Mesodermal cell (in vitro differentiated cells): ENCODE results near the gene DOLPP1.

Experiments used
- H3K27ac ChIP-seq: 2 replicates; pipeline ENCODE4 v1.7.0; 2013; ENCODE audit warnings: mild to moderate bottlenecking, low read depth, low read length, moderate library complexity; ENCODE audit not compliant: severe bottlenecking
- H3K36me3 ChIP-seq: 2 replicates; pipeline ENCODE4 v1.7.1; 2013; ENCODE audit warnings: mild to moderate bottlenecking, low read length, moderate library complexity; ENCODE audit not compliant: control insufficient read depth, insufficient read depth
- H3K4me1 ChIP-seq: one replicate; pipeline ENCODE4 v1.7.1; 2013; ENCODE audit warnings: mild to moderate bottlenecking, low read length; ENCODE audit not compliant: insufficient read depth, control insufficient read depth, poor library complexity, severe bottlenecking
- H3K4me3 ChIP-seq: 2 replicates; pipeline ENCODE4 v1.7.0; 2013; ENCODE audit warnings: low read length, control low read depth, mild to moderate bottlenecking; ENCODE audit not compliant: insufficient read depth, poor library complexity, severe bottlenecking; ENCODE audit errors: extremely low read depth
- H3K9me3 ChIP-seq: 2 replicates; pipeline ENCODE4 v1.7.1; 2013; ENCODE audit warnings: mild to moderate bottlenecking, low read length, moderate library complexity; ENCODE audit not compliant: control insufficient read depth
- WGBS, 2 experiments: methylation state at CpG; one replicate each; pipeline ENCODE4 v1.1.5; 2013; ENCODE audit warnings: missing lambda C conversion rate in 2 of 2; ENCODE audit not compliant: insufficient coverage in 2 of 2; 5-methylcytosine and 5-hydroxymethylcytosine counted together

The DOLPP1 gene

DNA sequence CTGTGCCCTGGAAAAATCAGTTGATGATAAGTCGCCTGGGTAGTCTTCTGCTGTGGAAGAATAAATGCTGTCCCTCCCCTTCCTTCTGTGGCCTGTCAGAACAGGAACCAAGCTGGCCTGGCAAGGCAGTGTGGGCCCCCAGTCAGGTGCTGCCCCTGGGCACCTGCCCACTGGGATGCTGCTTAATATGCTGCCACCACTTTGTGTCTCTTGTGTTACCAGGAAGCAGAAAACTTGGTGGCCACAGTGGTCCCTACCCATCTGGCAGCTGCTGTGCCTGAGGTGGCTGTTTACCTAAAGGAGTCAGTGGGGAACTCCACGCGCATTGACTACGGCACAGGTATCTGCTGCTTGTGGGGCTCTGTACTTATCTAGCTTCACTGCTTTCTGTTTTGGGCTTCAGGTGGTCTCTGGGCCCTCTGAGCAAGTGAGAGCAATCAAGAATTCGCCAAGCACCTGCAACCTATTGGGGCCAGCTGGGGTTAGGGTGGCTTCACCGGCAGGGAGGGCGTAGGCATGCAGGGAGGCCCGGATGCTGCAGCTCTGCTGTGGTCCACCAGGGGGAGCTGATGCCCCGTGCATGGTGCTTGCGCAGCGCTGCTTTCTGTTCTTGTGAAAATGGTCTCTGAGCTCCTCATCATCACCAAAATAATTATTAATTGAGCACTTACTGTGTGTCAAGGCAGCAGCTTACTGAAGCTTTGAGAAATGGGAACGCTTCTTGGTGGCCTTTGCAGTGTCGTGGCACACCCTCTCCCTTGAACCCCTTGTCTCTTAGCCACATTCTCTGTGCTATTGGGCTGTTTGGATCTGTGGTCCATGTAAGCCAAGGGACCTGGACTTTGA is 50.6 kb downstream of the DOLPP1 start:
- WGBS, 2 experiments, result 40 to 47% methylated on average over 8 to 13 of the region's 13 CpGs
- H3K4me3 ChIP-seq, result no peak overlapping the region
- H3K4me1 ChIP-seq, result peaks cover 8% of the 10 kb centered on the region
- H3K36me3 ChIP-seq, result peaks cover 72% of the 10 kb centered on the region
- no peaks in the 10 kb centered on the region for H3K9me3 ChIP-seq
- H3K27ac ChIP-seq, result no peak overlapping the region

DNA sequence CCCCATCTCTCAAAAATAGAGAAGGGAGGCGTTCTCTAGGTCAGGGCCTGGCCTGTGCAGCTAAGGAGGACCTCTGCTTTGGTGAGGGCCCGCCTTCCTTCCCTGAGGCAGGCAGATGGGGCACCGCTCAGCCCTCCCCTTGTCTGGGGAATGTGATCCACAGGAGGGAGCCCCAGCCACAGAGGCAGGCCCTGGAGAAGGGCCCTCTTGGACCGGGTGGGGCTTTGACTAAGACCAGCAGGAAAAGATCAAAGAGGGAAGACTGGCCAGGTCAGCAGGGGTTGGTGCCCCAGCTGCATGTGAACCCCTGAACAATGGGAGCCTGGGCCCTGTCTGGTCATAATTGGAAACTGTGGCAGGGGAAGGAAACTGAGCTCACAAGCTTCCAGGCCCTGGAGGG is 52.2 kb downstream of the DOLPP1 start:
- no peaks in the 10 kb centered on the region for H3K9me3 ChIP-seq
- no peak overlapping the region for H3K4me3 ChIP-seq
- H3K4me1 ChIP-seq, result peaks cover 3% of the 10 kb centered on the region
- 83 to 87% methylated on average over 4 of the region's 4 CpGs for WGBS, 2 experiments
- peaks cover 77% of the 10 kb centered on the region for H3K36me3 ChIP-seq
- H3K27ac ChIP-seq, result no peak overlapping the region

DNA sequence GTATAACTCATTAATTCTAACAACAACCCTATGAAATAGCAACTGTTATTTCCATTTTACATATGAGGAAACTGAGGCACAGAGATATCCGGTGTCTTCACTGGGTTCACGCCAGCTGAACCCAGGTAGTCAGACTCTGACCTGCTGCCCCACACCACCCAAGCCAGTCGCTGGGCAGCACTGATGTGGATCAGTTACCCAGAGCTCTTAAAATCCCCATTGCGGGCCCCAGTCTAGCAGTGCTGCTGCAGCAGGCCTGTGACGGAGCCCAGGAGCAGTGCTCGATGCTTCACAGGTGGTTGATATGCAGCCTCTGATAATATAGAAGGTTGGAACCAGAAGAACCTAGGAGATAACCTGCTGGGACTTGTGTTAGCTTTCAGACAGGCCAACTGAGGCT is 54.6 kb downstream of the DOLPP1 start:
- H3K4me1 ChIP-seq, result peaks cover 25% of the 10 kb centered on the region
- WGBS, 2 experiments, result 99 to 100% methylated on average over 3 to 6 of the region's 6 CpGs
- H3K9me3 ChIP-seq, result no peaks in the 10 kb centered on the region
- no peak overlapping the region for H3K27ac ChIP-seq
- H3K36me3 ChIP-seq, result peaks cover 60% of the 10 kb centered on the region
- no peak overlapping the region for H3K4me3 ChIP-seq

DNA sequence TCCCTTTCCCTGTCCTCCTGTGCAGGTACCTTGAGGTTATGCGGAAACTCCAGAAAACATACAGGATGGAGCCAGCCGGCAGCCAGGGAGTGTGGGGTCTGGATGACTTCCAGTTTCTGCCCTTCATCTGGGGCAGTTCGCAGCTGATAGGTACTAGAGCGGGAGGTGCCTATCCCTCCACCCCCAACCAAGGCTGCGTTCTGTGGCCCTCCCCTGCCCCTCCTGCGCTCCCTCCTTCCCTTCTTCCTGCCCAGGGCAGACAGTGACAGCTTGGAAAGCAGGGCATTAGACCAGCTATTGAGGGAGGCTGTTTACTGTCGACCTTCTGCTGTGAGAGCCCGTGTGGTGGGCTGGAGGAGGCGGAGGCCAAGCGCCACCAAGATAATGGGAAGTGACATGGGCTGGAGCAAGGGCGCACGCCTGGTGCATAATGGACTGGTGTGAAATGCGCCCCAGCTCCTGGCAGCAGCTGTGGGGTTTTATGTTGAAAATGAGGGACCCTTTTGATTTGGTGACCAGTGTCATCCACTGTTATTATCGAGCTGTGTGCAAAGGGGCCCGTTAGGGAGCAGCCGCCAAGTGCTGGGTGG is 55.6 kb downstream of the DOLPP1 start:
- H3K4me1 ChIP-seq, result peaks cover 34% of the 10 kb centered on the region

DNA sequence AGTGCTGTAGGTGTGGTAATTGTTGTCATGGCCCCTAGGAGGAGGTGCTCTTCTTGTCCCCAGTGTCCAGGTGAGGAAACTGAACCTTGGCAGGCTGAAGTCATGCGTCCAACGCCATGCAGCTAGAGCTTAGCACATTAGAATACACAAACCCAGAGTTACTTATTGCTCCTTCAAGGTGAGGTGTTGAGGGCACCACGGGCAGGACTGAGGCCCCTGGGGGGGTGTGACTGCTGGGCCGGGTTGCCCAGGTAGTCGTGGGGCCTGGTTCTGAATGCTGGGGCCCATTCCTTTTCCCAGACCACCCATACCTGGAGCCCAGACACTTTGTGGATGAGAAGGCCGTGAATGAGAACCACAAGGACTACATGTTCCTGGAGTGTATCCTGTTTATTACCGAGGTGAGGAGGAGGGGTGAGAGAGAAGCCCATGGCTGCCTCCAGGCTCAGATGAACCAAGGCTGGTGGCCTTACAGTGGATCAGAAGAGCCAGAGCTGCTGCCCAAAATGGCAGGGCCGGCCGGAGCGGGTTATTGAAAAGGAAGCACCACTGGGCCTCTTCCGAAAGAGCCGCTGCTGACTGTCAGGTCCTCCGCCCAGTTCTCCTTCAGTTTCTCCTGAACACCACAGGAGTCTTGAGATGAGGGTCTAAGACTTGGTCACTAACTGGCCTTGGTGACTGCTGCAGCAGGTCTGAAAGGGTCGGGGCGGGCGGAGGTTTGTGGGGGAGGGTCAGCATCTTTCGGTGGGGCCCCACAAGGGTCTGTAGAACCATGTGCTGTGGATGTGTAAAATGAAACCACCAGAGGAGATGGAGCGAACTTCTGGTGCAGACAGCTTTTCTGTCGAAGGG is 56.6 kb downstream of the DOLPP1 start:
- H3K27ac ChIP-seq, result peak overlapping the region; percentile 100
- H3K9me3 ChIP-seq, result no peaks in the 10 kb centered on the region
- H3K36me3 ChIP-seq, result peaks cover 55% of the 10 kb centered on the region
- 94 to 95% methylated on average over 10 to 15 of the region's 19 CpGs for WGBS, 2 experiments
- peaks cover 44% of the 10 kb centered on the region for H3K4me1 ChIP-seq
- H3K4me3 ChIP-seq, result no peak overlapping the region

More for the DNA sequence above, 55.6 kb downstream of the DOLPP1 start:
- no peak overlapping the region for H3K27ac ChIP-seq
- WGBS, 2 experiments, result 79 to 81% methylated on average over 13 to 14 of the region's 16 CpGs
- H3K4me3 ChIP-seq, result no peak overlapping the region
- peaks cover 50% of the 10 kb centered on the region for H3K36me3 ChIP-seq
- H3K9me3 ChIP-seq, result no peaks in the 10 kb centered on the region

DNA sequence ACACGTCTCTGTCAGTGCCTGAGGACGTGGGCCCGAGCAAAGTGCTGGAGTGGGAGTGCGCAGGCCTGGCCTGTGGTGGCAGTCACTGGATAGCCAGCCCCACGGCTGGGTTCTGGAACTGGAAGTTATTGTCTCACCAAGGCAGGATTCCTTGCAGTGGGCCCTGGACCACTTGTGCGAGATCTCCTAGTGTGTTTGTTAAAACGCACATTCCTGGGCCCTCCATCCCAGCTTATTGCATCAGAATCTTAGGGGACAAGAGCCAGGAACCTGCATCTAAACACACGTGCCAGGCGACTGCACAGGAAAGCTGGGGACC is 57.2 kb downstream of the DOLPP1 start:
- H3K9me3 ChIP-seq, result no peaks in the 10 kb centered on the region
- peaks cover 55% of the 10 kb centered on the region for H3K36me3 ChIP-seq
- no peak overlapping the region for H3K4me3 ChIP-seq
- H3K4me1 ChIP-seq, result peaks cover 49% of the 10 kb centered on the region
- H3K27ac ChIP-seq, result peak overlapping the region; percentile 100
- 91 to 95% methylated on average over 9 of the region's 9 CpGs for WGBS, 2 experiments

DNA sequence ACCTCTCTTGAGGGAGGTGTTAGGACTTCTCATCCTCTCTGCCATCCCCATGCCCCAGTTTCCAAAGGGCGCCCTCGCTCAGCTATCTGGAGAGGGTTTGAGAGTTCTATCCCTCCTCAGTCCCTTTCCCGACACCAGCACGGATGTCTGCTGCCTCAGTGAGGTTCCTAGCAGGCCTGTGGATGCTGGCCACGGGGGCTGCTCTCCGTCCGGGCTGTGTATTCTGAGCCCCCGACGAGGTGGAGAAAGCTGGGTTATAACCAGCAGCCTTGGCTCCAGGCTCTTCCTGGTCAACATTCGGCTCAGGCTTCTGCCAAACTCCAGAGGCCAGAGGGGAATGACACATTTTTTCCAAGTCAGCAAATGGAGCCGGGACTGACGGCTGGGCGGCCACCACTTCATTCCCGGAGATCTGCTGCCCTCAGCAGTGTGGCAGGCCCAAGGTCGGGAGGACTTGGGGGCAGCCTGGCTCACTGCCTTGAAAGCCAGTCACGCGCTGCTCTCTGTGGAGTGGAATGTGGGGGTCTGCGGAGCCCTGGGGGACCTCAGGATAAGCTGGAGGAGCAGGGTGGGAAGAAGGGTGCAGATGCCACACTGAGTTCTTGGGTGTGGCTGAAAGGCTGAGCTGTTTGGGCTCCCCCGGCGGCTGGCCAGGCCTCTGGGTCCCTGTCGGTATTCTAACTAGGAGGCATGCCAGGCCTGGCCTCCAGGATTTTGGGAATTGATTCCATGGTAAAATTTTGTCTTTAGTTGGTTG is 57.7 kb downstream of the DOLPP1 start:
- Histone ChIP-seq H3K36me3 (peaks cover 52% of the 10 kb centered on the region), H3K4me3 (no peak overlapping the region), H3K4me1 (peaks cover 54% of the 10 kb centered on the region), H3K9me3 (no peaks in the 10 kb centered on the region), H3K27ac (peak overlapping the region; percentile 100)
- WGBS, 2 experiments, result 70 to 74% methylated on average over 16 to 21 of the region's 21 CpGs

DNA sequence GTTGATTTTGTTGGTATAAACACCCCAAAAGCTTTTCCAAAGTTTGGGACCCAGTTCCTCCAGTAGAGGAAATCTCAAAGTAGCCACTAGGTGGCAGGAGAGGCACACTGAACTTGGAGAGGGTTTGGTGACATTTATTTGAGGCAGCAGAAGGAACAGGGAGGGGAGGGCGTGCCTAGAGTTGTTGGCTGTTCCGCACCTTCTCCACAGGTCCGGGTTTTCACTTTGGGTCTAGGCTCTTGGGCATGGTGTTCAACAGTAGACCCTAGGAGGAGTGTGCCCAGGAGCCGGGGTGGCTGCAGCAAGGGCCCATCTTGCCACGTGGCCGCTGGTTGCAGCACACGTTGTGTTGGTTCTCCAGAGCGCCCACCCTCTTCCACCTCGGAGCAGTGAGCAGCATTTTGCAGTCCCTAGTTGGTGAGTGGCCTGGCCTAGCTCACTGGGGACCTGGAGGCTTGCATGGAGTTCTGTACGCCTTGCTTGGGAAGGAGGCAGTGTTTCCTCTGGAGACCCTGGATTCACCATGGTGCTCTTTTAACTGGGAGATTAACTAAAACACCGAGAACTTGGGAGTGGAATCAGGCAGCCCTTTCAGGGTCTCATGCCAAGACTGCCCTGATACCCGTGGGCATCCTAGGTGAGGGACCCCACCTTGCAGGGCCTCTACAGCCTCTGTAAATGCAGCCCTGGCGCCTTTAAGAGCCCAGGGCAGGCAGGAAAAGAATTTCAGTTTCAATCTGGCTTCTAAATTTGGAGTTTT is 58.5 kb downstream of the DOLPP1 start:
- peak overlapping the region; percentile 45 for H3K4me3 ChIP-seq
- peaks cover 47% of the 10 kb centered on the region for H3K36me3 ChIP-seq
- WGBS, 2 experiments, result 7 to 10% methylated on average over 12 to 13 of the region's 13 CpGs
- H3K4me1 ChIP-seq, result peaks cover 61% of the 10 kb centered on the region
- H3K9me3 ChIP-seq, result no peaks in the 10 kb centered on the region
- peak overlapping the region; percentile 100 for H3K27ac ChIP-seq

DNA sequence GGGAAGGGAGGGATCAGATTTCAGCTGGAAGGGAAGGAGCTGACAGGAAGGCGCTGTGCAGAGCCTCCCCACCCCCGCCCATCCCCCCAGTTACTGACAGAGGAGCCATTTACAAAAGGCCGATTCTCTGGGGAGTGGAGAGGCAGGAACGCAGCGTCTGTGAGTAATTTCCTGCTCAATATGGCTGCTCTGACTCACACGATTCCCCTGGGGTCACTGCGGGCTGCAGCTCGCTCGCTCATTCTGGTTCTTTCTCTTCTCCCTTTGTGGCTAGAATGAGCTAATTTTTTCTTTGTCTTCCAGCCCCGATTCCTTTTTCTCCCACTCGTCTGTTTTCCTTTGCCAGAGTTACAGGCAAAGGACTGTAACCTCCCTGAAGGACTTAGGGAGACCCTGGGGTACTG is 59.1 kb downstream of the DOLPP1 start:
- Histone ChIP-seq H3K4me3 (peak overlapping the region; percentile 45), H3K36me3 (peaks cover 41% of the 10 kb centered on the region), H3K4me1 (peaks cover 67% of the 10 kb centered on the region), H3K9me3 (no peaks in the 10 kb centered on the region), H3K27ac (peak overlapping the region; percentile 100)
- 2% methylated on average over 6 to 9 of the region's 11 CpGs for WGBS, 2 experiments
